HUES6 (cell line): ENCODE measurements around the gene ARMH3.

ENCODE experiments used
- H3K27ac ChIP-seq: 2 replicates; pipeline ENCODE4 v1.7.0; 2013; ENCODE audit warnings: low read depth, mild to moderate bottlenecking, low read length, inconsistent platforms
- H3K27me3 ChIP-seq: 2 replicates; pipeline ENCODE4 v1.6.1; 2013; ENCODE audit warnings: low read length; ENCODE audit not compliant: control insufficient read depth, insufficient read depth
- H3K36me3 ChIP-seq: 2 replicates; pipeline ENCODE4 v1.6.1; 2013; ENCODE audit warnings: low read length; ENCODE audit not compliant: control insufficient read depth, insufficient read depth
- H3K4me1 ChIP-seq: 2 replicates; pipeline ENCODE4 v1.6.1; 2013; ENCODE audit warnings: low read length; ENCODE audit not compliant: control insufficient read depth, insufficient read depth
- H3K4me3 ChIP-seq: 2 replicates; pipeline ENCODE4 v1.5.1; 2013; ENCODE audit warnings: low read depth, low read length
- H3K9ac ChIP-seq: one replicate; pipeline ENCODE4 v1.6.1; 2013; ENCODE audit warnings: mild to moderate bottlenecking, low read length
- H3K9me3 ChIP-seq: 2 replicates; pipeline ENCODE4 v1.6.1; 2013; ENCODE audit warnings: low read depth, low read length; ENCODE audit not compliant: control insufficient read depth, insufficient read depth

Gene ARMH3

DNA sequence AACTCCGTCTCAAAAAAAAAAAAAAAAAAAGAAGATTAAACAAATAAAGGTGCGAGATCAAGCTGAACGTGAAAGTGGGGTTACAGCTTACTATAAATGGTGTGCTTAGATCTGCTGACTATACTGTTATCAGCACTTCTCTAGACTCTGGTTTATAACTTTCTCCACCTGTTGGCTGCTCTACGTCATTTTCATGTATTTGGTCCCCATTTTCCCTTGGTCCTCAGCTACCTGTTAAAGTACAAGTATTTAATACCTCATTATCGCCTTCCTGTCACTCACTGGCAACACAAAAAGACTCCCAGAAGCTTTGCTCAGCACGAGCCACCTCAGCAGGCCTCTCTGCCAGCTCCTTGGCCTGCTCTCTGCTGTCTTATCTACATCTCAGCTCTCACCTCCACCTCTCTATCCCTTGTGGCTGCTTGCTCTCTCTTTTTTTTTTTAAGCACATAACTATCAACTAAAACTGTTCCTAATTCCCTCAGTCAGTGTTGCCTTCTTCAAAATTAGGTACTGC lies 95.0 kb downstream of the ARMH3 start:
- Histone ChIP-seq H3K27me3 (no peaks in the 10 kb centered on the region), H3K9me3 (no peaks in the 10 kb centered on the region), H3K9ac (no peak overlapping the region), H3K4me3 (no peak overlapping the region), H3K4me1 (no peaks in the 10 kb centered on the region; the same call in 1 of the 2 replicates), H3K27ac (no peak overlapping the region), H3K36me3 (0 out of 2 replicates have a peak, but pooled peaks cover 6% of the 10 kb centered on the region)

DNA sequence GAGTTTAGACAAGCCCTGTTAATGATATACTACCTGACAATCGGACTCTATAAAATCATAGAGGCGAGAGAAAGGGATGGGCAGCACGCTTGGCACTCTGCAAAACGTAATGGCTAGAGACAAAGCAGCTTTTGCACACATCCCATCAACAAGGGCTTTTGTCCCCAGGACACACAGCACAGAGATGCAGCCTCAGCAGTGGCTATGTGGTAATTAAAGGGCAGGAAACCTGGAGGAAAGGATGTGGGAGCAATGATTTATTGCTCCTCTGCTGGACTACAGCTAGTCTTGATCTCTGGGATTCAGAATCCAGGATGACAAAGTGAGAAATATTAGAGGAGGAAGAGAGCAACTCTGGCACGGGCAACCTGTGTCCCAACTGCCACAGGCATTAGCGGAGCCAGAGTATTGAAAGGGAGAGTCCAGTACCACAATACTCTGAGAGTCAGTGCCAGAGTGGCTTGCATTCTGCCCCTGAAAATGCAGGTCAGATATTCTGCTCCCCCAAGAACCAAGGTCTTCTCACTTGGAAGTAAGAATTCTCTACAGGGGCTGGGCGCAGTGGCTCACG lies 96.5 kb downstream of the ARMH3 start:
- Histone ChIP-seq H3K27me3 (no peaks in the 10 kb centered on the region), H3K9me3 (no peaks in the 10 kb centered on the region), H3K4me1 (no peaks in the 10 kb centered on the region; the same call in 1 of the 2 replicates), H3K4me3 (no peak overlapping the region), H3K27ac (no peak overlapping the region), H3K36me3 (0 out of 2 replicates have a peak, but pooled peaks cover 6% of the 10 kb centered on the region), H3K9ac (no peak overlapping the region)

DNA sequence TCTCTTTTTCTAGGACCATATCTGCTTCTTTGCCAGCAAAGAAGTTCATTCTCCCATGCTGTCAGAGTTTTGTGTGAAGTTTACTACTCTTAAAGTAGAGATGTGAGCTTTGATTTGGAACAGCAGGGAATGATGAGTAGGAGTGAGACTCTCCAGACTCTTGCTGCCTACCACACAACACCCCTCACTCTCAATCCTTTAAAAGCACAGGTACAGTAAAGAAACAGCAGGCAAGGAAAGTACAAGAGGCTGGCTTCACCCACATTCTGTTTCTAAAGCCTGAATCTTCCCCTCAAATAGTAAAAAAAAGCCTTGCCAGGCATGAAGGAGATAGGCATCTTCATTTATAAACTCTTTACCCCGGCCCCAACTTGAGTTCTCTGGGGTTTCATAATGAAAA lies 97.3 kb downstream of the ARMH3 start:
- no peaks in the 10 kb centered on the region for H3K27me3 ChIP-seq
- H3K9me3 ChIP-seq = no peaks in the 10 kb centered on the region
- H3K4me1 ChIP-seq = no peaks in the 10 kb centered on the region; the same call in 1 of the 2 replicates
- H3K27ac ChIP-seq = no peak overlapping the region
- no peak overlapping the region for H3K4me3 ChIP-seq
- H3K36me3 ChIP-seq = 0 out of 2 replicates have a peak, but pooled peaks cover 8% of the 10 kb centered on the region
- no peak overlapping the region for H3K9ac ChIP-seq

DNA sequence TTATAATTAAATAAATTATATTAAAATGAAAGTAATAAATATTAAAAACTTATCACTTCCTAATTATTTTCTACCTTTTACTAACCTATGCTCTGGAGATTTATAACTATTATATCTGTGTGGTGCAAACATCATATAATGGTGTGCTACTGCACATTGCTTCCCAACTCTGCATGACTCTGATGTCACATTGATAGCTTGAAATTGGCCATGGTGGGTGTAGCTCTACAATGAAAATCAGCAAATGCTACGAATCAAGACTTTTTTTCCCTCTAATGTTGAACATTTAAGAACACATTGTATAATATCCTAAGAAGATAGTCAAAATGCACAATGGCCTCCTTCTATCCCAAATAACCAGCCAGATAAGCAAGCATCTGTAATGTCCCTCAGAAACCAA lies 99.1 kb downstream of the ARMH3 start:
- no peaks in the 10 kb centered on the region for H3K9me3 ChIP-seq
- no peak overlapping the region for H3K27ac ChIP-seq
- H3K36me3 ChIP-seq = peaks cover 13% of the 10 kb centered on the region; the same call in 1 of the 2 replicates
- H3K9ac ChIP-seq = no peak overlapping the region
- no peak overlapping the region for H3K4me3 ChIP-seq
- no peaks in the 10 kb centered on the region for H3K27me3 ChIP-seq
- H3K4me1 ChIP-seq = no peaks in the 10 kb centered on the region; the same call in 1 of the 2 replicates

DNA sequence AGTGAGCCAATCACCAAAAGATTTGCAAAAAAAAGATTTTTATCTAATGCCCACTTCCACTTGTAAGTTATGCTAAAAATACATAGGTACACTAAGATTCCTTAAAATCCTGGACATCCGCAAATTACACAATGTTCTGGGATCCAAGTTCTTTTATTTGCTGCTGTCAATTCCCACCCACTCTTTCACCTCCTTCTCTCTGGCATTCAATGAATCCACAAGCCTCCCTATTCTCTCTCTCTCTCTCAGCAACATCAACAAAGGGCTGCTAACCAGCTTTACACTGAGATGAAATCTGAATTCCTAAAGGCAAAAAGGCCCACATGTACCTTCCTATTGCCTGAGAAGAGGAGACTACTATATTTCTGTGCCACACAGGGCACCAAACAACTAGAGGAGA lies 99.9 kb downstream of the ARMH3 start:
- Histone ChIP-seq H3K9ac (no peak overlapping the region), H3K4me1 (no peaks in the 10 kb centered on the region), H3K4me3 (no peak overlapping the region), H3K36me3 (peaks cover 13% of the 10 kb centered on the region; the same call in 1 of the 2 replicates), H3K9me3 (no peaks in the 10 kb centered on the region), H3K27me3 (no peaks in the 10 kb centered on the region), H3K27ac (no peak overlapping the region)

DNA sequence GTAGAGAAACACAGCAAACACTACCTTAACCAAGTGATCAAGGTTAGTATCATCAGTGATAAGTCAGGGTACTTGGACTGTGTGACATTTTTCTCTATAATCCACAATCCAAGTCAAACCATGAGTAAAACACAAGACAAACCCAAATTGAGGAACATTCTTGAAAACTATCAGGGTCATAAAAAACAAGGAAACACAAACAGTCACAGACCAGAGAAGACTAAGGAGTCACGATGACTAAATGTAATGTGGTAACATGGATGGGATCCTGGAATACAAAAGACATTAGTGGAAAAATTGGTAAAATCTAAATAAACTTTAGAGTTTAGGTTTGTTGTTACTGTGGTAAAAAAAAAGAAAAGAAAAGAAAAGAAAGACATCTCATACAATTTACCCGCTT lies 103.8 kb downstream of the ARMH3 start:
- Histone ChIP-seq H3K4me1 (no peaks in the 10 kb centered on the region), H3K9ac (no peak overlapping the region), H3K36me3 (peaks cover 13% of the 10 kb centered on the region; the same call in 1 of the 2 replicates), H3K4me3 (no peak overlapping the region), H3K27ac (no peak overlapping the region), H3K27me3 (no peaks in the 10 kb centered on the region), H3K9me3 (no peaks in the 10 kb centered on the region; the same call in 1 of the 2 replicates)

DNA sequence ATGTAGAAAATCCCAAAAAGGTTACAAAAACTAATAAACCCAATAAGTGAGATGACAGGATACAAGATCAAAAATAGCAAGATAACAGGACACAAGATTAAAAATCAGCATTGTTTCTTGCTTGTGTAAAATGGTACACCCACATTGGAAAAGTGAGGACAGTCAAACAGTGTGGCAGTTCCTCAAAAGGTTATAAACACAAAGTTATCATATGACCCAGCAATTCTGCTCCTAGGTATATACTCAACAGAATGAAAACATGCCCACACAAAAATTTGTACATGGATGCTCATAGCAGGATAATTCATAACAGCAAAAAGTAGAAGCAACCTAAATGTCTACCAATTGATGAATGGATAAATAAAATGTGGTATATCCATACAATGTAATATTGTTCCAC lies 105.8 kb downstream of the ARMH3 start:
- no peaks in the 10 kb centered on the region for H3K4me1 ChIP-seq
- no peak overlapping the region for H3K4me3 ChIP-seq
- no peaks in the 10 kb centered on the region; the same call in 1 of the 2 replicates for H3K9me3 ChIP-seq
- peaks cover 7% of the 10 kb centered on the region; the same call in 1 of the 2 replicates for H3K36me3 ChIP-seq
- H3K27me3 ChIP-seq = no peaks in the 10 kb centered on the region
- no peak overlapping the region for H3K27ac ChIP-seq
- H3K9ac ChIP-seq = no peak overlapping the region

DNA sequence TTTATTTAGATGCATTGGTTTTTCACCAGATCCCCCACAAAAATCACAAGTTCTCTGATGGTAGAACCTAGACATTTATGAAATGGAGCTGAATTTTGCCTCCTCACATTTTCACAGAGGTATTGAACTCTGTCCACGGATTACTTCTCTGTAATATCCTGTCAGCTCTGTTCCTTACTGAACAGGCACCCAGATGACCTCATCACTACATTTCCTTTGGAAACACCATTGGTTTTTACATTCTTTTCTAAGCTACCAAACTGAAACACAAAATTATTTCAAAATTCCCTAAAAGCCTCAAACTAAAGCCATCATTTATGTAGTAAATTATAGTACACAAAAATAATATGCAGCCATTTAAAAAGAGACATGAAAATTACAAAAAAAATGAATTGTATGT lies 114.1 kb downstream of the ARMH3 start:
- Histone ChIP-seq H3K4me3 (no peak overlapping the region), H3K9ac (no peak overlapping the region), H3K9me3 (no peaks in the 10 kb centered on the region), H3K27ac (no peak overlapping the region), H3K4me1 (no peaks in the 10 kb centered on the region; the same call in 1 of the 2 replicates), H3K36me3 (peaks cover 3% of the 10 kb centered on the region; the same call in 1 of the 2 replicates), H3K27me3 (no peaks in the 10 kb centered on the region)

DNA sequence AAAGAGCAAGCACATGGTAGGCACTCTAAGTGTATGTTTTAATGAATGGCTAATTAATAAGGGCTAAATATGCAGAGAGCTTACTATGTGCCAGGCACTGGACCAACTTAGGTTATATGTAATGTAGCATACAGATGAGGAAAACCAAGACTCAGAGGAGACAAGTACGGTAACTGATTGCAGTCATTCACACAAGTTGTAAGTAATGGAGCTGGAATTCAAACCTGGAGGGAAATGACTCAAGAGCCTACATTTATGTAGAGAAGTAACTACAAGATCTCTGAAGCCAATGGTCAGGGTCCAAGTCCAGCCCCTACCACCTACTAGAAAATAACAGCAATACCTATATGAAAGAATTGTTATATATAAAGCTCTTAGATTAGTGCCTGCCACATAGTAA lies 115.1 kb downstream of the ARMH3 start:
- H3K27ac ChIP-seq = no peak overlapping the region
- H3K4me3 ChIP-seq = no peak overlapping the region
- H3K9me3 ChIP-seq = no peaks in the 10 kb centered on the region
- no peaks in the 10 kb centered on the region for H3K27me3 ChIP-seq
- no peaks in the 10 kb centered on the region; the same call in 1 of the 2 replicates for H3K4me1 ChIP-seq
- H3K9ac ChIP-seq = no peak overlapping the region
- peaks cover 3% of the 10 kb centered on the region; the same call in 1 of the 2 replicates for H3K36me3 ChIP-seq

DNA sequence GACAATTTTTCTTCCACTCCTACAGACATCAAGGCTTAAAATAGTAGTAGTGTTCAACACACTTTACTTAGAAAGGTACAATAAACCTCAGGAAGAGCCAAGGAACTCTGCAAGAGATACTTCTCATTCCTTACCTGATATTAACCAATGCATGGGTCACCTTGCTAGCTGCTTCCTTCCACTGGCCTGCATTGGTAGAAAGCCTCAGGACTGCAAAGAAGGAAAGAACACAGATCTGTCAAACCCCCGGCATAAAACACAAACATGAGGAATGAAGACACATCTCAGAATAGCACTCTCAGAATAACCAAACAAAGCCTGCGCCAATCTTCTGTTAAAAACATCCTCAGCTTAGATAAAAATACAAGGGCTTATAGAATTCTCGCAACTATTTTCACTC lies 116.2 kb downstream of the ARMH3 start:
- Histone ChIP-seq H3K4me1 (no peaks in the 10 kb centered on the region; the same call in none of the 2 replicates), H3K9ac (no peak overlapping the region), H3K9me3 (no peaks in the 10 kb centered on the region), H3K27ac (no peak overlapping the region), H3K27me3 (no peaks in the 10 kb centered on the region), H3K36me3 (peaks cover 3% of the 10 kb centered on the region; the same call in 1 of the 2 replicates), H3K4me3 (no peak overlapping the region)

DNA sequence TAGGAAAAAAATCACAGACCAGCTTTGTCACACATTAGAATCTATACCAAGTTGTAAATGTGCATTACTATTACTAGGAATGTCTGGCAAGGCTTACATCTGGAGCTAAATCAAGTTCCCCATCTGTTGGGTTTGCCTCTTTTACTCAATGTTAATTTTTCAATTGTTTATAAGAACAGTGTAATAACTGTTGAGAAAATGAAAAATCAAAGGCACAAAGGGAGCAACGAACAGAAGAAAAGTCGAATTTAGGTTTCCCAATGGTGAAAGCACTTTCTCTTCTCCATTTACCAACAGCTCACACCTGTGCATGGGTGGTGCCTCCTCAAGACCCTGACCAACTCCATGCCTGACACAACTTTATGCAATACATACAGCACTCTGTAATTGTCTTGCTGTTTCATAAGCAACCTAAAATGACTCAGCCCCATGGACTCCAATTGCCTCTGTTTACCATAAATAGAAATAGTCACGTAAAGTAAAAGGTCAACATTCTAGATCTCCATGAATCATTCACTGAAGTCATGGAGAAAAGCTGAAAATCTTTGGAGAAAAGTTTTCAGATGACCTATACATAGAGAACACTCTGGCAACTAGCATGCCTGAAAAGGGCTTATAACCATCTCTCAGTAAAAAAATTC lies 116.8 kb downstream of the ARMH3 start:
- Histone ChIP-seq H3K9ac (no peak overlapping the region), H3K4me3 (no peak overlapping the region), H3K4me1 (no peaks in the 10 kb centered on the region; the same call in none of the 2 replicates), H3K27ac (no peak overlapping the region), H3K9me3 (no peaks in the 10 kb centered on the region), H3K27me3 (no peaks in the 10 kb centered on the region), H3K36me3 (peaks cover 3% of the 10 kb centered on the region; the same call in 1 of the 2 replicates)
